Measurements from ENCODE around the gene ACSL3.

The ACSL3 gene

GRCh38 chr2:222860740-222861410 is at the start of gene ACSL3:
ACSL3 (plus strand) TSS chr2:222861036; CDS start chr2:222908773, 47,737 bp downstream.
- H3K36me3 Mint-ChIP-seq: no peaks in the 10 kb centered on the region
- H3K9me3 Mint-ChIP-seq: no peaks in the 10 kb centered on the region
- H3K27ac Mint-ChIP-seq: peak within 1 kb of the TSS; percentile 87
- H3K27me3 Mint-ChIP-seq: no peaks in the 10 kb centered on the region
- peak; percentile 99 for ATAC-seq
- H3K4me1 Mint-ChIP-seq: peaks cover 22% of the 10 kb centered on the region
- peak within 1 kb of the TSS; percentile 81 for H3K4me3 Mint-ChIP-seq

- H3K9me3 Mint-ChIP-seq: no peaks in the 10 kb centered on the region
- H3K27ac Mint-ChIP-seq: peak overlapping the region; percentile 51
- H3K36me3 Mint-ChIP-seq: no peaks in the 10 kb centered on the region
- ATAC-seq: no peak
- H3K4me1 Mint-ChIP-seq: peaks cover 28% of the 10 kb centered on the region
- peaks cover 24% of the 10 kb centered on the region for H3K27me3 Mint-ChIP-seq
- H3K4me3 Mint-ChIP-seq: no peak overlapping the region
These were observed 49.0 kb upstream of the ACSL3 start for GRCh38 chr2:222811828-222812227.

GRCh38 chr2:222813177-222813843 is 47.5 kb upstream of the ACSL3 start:
- no peaks in the 10 kb centered on the region for H3K9me3 Mint-ChIP-seq
- peak overlapping the region; percentile 11 for H3K4me3 Mint-ChIP-seq
- H3K27me3 Mint-ChIP-seq: peaks cover 16% of the 10 kb centered on the region
- H3K4me1 Mint-ChIP-seq: peaks cover 28% of the 10 kb centered on the region
- H3K27ac Mint-ChIP-seq: peak overlapping the region; percentile 87
- peak; percentile 96 for ATAC-seq
- H3K36me3 Mint-ChIP-seq: no peaks in the 10 kb centered on the region

GRCh38 chr2:222819722-222820333 is 41.0 kb upstream of the ACSL3 start:
- no peak for ATAC-seq
- H3K36me3 Mint-ChIP-seq: no peaks in the 10 kb centered on the region
- no peaks in the 10 kb centered on the region for H3K4me1 Mint-ChIP-seq
- H3K27ac Mint-ChIP-seq: no peak overlapping the region
- H3K9me3 Mint-ChIP-seq: no peaks in the 10 kb centered on the region
- H3K27me3 Mint-ChIP-seq: peaks cover 17% of the 10 kb centered on the region
- no peak overlapping the region for H3K4me3 Mint-ChIP-seq

- Mint-ChIP-seq H3K4me3 (no peak overlapping the region), H3K36me3 (no peaks in the 10 kb centered on the region), H3K27me3 (peaks cover 17% of the 10 kb centered on the region), H3K4me1 (no peaks in the 10 kb centered on the region), H3K27ac (no peak overlapping the region), H3K9me3 (no peaks in the 10 kb centered on the region)
- ATAC-seq: no peak
These were observed 37.5 kb upstream of the ACSL3 start for GRCh38 chr2:222823183-222823930.

- H3K27me3 Mint-ChIP-seq: peaks cover 15% of the 10 kb centered on the region
- no peaks in the 10 kb centered on the region for H3K9me3 Mint-ChIP-seq
- no peaks in the 10 kb centered on the region for H3K36me3 Mint-ChIP-seq
- no peaks in the 10 kb centered on the region for H3K4me1 Mint-ChIP-seq
- H3K27ac Mint-ChIP-seq: no peak overlapping the region
- ATAC-seq: no peak
- no peak overlapping the region for H3K4me3 Mint-ChIP-seq
These were observed 35.8 kb upstream of the ACSL3 start for GRCh38 chr2:222825031-222825430.

DNA sequence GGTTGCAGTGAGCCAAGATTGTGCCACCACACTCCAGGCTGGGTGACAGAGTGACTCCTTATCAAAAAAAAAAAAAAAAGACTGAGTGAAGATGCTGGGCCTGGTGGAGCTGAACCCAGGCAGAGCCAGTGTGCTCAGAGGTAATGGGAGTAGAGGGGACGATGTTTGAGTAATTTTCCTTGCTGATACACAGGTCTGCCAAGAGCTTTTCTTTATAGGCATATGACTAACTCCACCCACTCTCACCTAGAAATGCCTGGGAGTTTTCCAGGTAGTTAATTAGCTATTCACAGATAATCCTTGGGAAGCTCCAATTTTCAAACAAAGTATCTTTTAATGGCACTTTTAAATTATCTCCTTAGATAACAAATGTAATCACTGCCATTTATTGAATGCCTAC is 33.4 kb upstream of the ACSL3 start:
- peaks cover 13% of the 10 kb centered on the region for H3K27me3 Mint-ChIP-seq
- no peak overlapping the region for H3K27ac Mint-ChIP-seq

GRCh38 chr2:222828572-222828971 is 32.3 kb upstream of the ACSL3 start:
- H3K4me3 Mint-ChIP-seq: no peak overlapping the region
- no peak overlapping the region for H3K27ac Mint-ChIP-seq
- no peak for ATAC-seq
- no peaks in the 10 kb centered on the region for H3K4me1 Mint-ChIP-seq
- peaks cover 13% of the 10 kb centered on the region for H3K27me3 Mint-ChIP-seq
- H3K36me3 Mint-ChIP-seq: no peaks in the 10 kb centered on the region
- H3K9me3 Mint-ChIP-seq: no peaks in the 10 kb centered on the region

More for the DNA sequence above, 33.4 kb upstream of the ACSL3 start:
- no peak for ATAC-seq
- Mint-ChIP-seq H3K36me3 (no peaks in the 10 kb centered on the region), H3K4me1 (no peaks in the 10 kb centered on the region), H3K4me3 (no peak overlapping the region), H3K9me3 (no peaks in the 10 kb centered on the region)

DNA sequence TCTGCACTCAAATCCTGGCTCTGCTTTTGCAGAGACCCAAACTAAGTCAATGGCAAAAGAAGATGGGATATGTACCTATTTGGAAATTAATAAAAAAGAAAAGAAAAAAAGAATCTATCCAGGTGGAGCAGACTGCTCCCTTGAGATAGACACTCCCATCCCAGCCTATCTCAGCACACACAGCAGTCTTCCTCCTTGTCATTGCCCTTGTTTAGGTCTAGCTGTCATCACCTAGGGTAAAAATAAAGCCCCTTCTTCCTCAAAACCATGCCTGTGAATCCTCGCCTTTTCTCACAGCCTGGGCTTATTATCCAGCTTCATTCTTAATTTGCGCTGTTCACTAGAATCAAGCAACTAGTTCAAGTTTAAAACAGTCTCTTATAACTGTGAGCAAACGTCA is 30.7 kb upstream of the ACSL3 start:
- H3K27me3 Mint-ChIP-seq: peaks cover 21% of the 10 kb centered on the region
- H3K36me3 Mint-ChIP-seq: no peaks in the 10 kb centered on the region
- no peaks in the 10 kb centered on the region for H3K9me3 Mint-ChIP-seq
- ATAC-seq: no peak
- no peak overlapping the region for H3K27ac Mint-ChIP-seq
- no peaks in the 10 kb centered on the region for H3K4me1 Mint-ChIP-seq
- H3K4me3 Mint-ChIP-seq: no peak overlapping the region

GRCh38 chr2:222833410-222833809 is 27.4 kb upstream of the ACSL3 start:
- H3K4me3 Mint-ChIP-seq: no peak overlapping the region
- H3K27ac Mint-ChIP-seq: no peak overlapping the region
- peaks cover 41% of the 10 kb centered on the region for H3K27me3 Mint-ChIP-seq
- H3K4me1 Mint-ChIP-seq: no peaks in the 10 kb centered on the region
- H3K36me3 Mint-ChIP-seq: no peaks in the 10 kb centered on the region
- H3K9me3 Mint-ChIP-seq: peaks cover 3% of the 10 kb centered on the region
- ATAC-seq: no peak

DNA sequence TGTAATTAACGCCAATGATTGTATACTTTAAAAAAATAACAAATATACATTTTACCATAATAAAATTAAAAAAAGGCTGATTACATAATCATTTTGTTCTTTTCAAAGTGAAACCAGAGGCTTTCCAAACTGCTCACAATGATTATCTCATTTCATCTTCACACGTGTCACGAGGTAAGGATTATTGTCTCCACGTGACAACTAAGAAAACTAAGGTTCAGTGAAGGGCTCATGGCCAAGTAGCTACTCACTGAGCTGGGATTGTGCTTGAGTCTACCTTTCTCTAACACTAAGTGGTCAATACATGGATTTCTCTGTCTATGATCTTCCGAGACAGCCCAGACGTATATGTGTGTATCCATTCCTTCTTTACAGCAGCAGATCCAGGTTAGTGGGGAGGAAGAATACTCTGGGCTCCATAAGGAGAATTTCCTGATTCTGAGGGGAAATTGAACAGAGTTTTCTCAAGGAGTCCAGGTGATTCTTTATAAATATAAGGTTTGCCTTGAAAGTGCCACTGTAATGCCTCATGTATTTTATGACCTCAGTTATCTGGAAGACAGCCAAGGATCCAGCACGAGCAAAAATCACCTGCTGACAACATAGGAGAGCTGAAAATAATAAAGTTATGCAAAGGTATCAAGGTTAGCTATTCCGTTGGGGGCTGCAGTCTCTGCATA is 25.6 kb upstream of the ACSL3 start:
- no peak for ATAC-seq
- H3K9me3 Mint-ChIP-seq: peaks cover 3% of the 10 kb centered on the region
- no peaks in the 10 kb centered on the region for H3K36me3 Mint-ChIP-seq
- peaks cover under 1% of the 10 kb centered on the region for H3K4me1 Mint-ChIP-seq
- H3K4me3 Mint-ChIP-seq: no peak overlapping the region
- H3K27me3 Mint-ChIP-seq: peaks cover 35% of the 10 kb centered on the region
- H3K27ac Mint-ChIP-seq: no peak overlapping the region

GRCh38 chr2:222835823-222836151 is 25.0 kb upstream of the ACSL3 start:
- peaks cover 3% of the 10 kb centered on the region for H3K9me3 Mint-ChIP-seq
- ATAC-seq: no peak
- H3K4me3 Mint-ChIP-seq: no peak overlapping the region
- H3K36me3 Mint-ChIP-seq: no peaks in the 10 kb centered on the region
- H3K27ac Mint-ChIP-seq: no peak overlapping the region
- peaks cover 36% of the 10 kb centered on the region for H3K27me3 Mint-ChIP-seq
- H3K4me1 Mint-ChIP-seq: peaks cover 6% of the 10 kb centered on the region

- Mint-ChIP-seq H3K27me3 (peaks cover 53% of the 10 kb centered on the region), H3K4me1 (peaks cover 6% of the 10 kb centered on the region), H3K4me3 (no peak overlapping the region), H3K9me3 (peaks cover 3% of the 10 kb centered on the region), H3K27ac (no peak overlapping the region), H3K36me3 (no peaks in the 10 kb centered on the region)
- ATAC-seq: no peak
These were observed 23.2 kb upstream of the ACSL3 start for GRCh38 chr2:222837643-222838056.

GRCh38 chr2:222840060-222840802 is 20.6 kb upstream of the ACSL3 start:
- Mint-ChIP-seq H3K4me1 (peaks cover 6% of the 10 kb centered on the region), H3K27me3 (peaks cover 63% of the 10 kb centered on the region), H3K9me3 (peaks cover 3% of the 10 kb centered on the region), H3K36me3 (no peaks in the 10 kb centered on the region), H3K4me3 (no peak overlapping the region), H3K27ac (no peak overlapping the region)
- ATAC-seq: no peak
